ENCODE results near the gene PLCG1.

The PLCG1 gene

DNA sequence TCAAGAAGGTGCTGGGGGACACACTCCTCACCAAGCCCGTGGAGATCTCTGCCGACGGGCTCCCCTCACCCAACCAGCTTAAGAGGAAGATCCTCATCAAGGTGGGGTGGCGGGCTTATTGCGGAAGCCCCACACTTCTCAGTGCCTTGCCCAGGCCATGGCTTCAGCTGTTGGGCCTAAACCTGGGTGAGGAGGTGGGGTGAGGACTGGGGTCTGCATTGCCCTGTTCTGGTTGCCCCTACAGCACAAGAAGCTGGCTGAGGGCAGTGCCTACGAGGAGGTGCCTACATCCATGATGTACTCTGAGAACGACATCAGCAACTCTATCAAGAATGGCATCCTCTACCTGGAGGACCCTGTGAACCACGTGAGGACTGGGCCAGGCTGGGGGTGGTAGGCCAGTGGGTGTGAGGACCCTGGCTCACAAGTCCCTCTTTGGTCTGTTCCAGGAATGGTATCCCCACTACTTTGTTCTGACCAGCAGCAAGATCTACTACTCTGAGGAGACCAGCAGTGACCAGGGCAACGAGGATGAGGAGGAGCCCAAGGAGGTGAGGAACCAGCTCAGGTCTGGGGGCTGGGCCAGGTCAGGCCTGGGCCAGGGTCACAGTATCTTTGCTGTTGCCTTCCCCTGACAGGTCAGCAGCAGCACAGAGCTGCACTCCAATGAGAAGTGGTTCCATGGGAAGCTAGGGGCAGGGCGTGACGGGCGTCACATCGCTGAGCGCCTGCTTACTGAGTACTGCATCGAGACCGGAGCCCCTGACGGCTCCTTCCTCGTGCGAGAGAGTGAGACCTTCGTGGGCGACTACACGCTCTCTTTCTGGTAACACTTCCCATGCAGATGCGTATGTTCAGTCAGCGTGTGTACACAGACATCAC is 27.9 kb downstream of the PLCG1 start:
- H3K27ac ChIP-seq = no peak overlapping the region
- no peak for DNase-seq (ENCODE audit: low read depth, low spot score)

DNA sequence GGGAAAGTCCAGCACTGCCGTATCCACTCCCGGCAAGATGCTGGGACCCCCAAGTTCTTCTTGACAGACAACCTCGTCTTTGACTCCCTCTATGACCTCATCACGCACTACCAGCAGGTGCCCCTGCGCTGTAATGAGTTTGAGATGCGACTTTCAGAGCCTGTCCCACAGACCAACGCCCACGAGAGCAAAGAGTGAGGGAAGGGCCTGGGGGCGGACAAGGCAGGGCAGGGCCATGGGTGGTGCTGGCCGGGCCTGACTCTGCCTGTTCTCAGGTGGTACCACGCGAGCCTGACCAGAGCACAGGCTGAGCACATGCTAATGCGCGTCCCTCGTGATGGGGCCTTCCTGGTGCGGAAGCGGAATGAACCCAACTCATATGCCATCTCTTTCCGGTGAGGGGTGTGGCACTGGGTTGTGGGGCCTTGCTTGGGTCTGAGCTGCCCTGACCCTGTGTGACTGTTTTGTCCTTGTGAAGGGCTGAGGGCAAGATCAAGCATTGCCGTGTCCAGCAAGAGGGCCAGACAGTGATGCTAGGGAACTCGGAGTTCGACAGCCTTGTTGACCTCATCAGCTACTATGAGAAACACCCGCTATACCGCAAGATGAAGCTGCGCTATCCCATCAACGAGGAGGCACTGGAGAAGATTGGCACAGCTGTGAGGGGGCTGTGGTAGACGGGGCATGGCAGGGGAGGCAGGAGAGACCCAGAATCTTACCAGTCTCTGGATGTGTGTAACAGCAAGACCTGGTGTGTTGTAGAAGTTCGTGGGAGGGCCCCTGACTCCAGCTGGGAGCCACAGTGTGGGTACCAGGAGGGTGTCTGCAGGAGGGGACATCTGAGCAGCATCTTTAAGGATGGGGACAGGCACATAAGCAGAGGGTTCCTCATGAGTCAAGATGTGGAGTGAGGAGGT is 29.1 kb downstream of the PLCG1 start:
- no peak overlapping the region for H3K27ac ChIP-seq
- DNase-seq (ENCODE audit: low read depth, low spot score) = no peak

DNA sequence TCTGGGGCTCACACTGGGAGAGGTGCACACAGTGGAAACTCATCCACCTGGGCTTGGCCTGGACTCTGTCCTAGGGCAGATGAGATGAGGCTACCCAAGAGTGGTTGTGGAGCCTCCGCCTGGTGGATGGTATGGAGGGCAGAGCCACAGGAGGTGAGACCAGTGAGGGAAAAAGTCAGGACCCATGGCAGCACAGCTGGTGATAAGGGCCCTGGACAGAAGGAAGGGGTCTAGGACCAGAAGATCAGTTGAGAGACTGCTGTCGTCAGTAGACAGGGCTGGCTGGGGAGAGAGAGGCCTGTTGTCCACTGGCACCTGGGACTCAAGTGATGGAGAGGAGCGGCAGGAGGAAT is 29.8 kb downstream of the PLCG1 start:
- DNase-seq (ENCODE audit: low read depth, low spot score) = no peak
- H3K27ac ChIP-seq = no peak overlapping the region

DNA sequence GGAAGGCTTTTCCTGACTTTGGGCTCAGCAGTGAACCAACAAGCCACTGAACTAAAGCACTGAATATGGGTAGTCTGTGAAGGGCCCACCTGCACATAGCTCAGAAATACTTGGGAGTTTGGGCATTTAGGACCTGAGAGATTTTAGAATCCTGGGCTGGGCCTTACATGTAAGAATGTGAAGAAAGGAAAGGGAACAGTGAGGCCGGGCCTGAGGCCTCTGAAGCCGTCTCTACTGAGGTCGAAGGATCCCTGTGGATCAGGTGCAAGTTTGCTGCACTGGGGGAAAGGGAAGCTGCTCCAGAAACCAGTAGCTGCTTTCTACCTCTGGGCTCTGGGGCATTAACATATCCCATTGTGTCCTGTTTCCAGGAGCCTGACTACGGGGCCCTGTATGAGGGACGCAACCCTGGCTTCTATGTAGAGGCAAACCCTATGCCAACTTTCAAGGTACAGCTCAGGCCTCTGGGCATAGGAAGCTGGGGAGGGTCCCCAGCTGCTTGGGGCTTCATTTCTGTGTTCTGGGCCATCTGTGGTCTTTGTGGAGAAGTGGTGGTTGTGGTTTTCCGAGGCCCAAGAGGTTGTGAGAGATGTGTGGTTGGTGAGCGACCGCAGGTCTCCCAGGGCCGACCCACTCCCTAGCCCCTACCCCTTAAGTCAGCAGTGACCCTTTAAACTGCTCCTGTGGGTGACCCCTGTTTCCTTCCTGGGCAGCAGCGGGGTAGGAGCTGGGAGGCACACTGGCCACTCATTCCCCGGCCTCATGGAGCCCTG is 30.3 kb downstream of the PLCG1 start:
- no peak overlapping the region for H3K27ac ChIP-seq
- no peak for DNase-seq (ENCODE audit: low read depth, low spot score)

DNA sequence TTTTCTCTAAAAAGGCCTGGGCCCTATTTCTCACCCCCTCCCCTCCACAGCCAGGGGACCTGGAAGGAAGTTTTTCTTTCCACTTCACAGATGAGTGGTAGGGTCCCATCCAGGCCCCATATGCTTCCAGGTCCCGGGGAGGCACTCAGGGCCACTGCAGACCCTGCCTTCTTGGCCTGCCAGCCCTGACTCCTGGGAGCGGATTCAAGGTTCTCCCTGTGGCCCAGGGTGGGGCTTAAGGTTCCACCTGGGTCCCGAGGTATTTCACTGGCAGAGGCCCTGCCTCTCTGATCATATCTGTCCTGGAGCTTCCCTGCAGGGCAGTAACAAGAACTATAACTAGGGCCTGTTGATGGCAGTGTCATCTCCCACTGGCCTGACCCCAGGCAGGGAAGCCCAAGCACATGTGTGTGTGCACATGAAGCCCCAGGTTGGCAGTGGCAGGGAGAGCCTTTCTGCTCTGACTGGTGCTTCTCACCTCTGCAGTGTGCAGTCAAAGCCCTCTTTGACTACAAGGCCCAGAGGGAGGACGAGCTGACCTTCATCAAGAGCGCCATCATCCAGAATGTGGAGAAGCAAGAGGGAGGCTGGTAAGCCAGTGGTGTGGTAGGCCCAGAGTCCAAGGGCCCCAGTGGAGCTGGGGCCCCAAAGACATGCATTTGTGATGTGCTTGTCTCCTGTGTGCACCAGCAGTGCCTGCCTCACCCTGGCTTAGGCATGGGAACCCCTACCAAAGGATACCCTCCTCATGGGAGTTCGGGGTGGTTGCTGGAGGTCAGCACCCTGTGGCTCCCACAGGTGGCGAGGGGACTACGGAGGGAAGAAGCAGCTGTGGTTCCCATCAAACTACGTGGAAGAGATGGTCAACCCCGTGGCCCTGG is 31.2 kb downstream of the PLCG1 start:
- DNase-seq (ENCODE audit: low read depth, low spot score) = no peak
- H3K27ac ChIP-seq = no peak overlapping the region

DNA sequence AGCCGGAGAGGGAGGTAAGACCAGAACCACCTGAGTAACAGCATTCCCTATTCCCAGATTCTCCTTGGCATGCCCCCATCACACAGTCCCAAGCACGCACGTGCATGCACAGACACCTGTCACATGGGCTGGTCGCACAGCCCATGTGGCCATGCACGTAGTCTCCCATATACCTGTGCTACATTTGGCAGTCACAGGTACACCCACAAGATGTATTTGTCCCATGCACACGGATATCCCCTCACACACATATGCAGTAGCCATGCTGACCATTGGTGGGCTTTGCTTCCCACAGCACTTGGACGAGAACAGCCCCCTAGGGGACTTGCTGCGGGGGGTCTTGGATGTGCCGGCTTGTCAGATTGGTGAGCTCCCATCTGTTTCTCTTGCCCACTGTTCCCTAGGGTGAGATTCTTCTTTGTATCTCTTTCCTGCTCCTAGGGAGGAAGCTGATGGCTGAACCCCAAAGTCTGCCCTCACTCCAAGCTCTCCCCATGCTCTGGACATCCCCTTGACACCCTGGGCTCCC is 31.9 kb downstream of the PLCG1 start:
- DNase-seq (ENCODE audit: low read depth, low spot score) = no peak
- H3K27ac ChIP-seq = no peak overlapping the region

DNA sequence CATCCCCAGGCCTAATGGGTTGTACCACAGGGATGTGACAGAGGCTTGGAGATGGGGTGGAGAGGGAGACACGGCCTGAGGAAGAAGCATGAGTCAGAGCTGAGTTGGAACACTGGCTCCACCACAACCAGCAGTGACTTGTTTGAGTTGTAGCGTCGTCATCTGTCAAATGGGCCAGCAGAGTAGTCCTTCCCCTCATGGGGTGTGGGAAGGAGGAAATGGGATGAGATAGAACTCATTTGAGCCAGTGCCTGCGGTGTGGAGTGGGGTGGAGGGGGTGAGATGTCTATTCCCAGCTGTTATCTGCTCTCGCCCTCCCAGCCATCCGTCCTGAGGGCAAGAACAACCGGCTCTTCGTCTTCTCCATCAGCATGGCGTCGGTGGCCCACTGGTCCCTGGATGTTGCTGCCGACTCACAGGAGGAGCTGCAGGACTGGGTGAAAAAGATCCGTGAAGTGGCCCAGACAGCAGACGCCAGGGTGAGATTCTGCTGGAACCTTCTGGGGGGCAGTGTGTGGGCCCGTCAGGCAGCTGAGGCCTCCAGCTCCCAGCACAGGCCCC is 32.5 kb downstream of the PLCG1 start:
- peak overlapping the region; percentile 31 for H3K27ac ChIP-seq
- peak; percentile 73 for DNase-seq (ENCODE audit: low read depth, low spot score)

DNA sequence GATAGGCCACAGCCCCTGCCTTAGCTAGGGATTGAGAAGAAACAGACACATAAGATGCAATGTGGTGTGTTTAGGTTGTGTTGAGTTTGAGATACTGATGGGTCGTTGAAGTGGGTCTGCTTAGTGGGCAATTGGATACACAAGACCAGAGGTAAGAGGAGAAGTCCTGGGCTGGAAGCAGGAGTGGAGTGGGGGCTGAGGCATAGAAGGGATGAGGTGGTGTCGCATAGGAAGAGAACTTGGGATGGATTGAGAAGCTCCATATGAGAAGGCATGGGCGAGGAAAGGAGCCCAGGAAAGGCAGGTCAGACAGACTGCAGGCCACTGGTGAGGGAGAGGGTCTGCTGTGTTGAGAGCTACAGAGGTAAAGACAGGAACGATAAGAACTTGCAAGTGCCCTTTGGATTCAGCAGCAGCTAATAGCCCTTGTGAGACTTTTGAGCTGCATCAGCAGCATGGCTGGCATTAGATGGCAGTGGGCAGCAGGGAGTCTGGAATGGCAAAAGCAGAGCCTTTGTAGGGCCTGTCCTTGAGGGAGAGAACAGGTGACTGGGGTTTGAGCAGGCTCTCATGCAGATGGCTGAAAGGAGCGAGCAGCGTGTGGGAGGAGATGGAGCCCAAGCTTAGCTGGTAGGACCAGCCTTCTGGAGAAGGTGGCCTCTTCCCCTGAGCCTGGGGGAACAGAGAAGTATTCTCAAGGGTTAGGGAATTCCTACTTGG is 33.2 kb downstream of the PLCG1 start:
- H3K27ac ChIP-seq = peak overlapping the region; percentile 31
- DNase-seq (ENCODE audit: low read depth, low spot score) = no peak

DNA sequence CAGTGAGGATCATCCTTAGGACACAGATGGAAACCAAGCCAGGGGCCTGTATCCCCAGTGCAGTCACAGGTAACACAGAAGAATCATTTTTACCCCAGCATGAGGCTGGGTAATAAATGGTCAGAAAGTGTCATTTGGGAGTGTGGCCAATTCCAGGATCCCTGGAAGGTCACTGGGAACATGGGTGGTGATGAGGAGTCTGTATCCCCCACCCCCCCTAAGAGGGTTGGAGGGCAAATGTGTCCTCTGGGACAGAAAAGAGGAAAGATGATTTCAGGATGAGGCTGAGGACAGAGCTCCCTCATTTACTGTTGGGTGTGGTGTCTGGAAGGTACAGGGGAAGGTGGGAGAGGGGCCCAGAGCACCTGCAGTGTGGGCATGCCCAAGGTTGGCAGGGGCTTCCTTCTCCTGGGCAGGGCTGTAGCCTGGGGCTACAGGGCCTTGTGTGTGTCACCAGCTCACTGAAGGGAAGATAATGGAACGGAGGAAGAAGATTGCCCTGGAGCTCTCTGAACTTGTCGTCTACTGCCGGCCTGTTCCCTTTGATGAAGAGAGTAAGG is 34.5 kb downstream of the PLCG1 start:
- peak overlapping the region; percentile 16 for H3K27ac ChIP-seq
- DNase-seq (ENCODE audit: low read depth, low spot score) = no peak

DNA sequence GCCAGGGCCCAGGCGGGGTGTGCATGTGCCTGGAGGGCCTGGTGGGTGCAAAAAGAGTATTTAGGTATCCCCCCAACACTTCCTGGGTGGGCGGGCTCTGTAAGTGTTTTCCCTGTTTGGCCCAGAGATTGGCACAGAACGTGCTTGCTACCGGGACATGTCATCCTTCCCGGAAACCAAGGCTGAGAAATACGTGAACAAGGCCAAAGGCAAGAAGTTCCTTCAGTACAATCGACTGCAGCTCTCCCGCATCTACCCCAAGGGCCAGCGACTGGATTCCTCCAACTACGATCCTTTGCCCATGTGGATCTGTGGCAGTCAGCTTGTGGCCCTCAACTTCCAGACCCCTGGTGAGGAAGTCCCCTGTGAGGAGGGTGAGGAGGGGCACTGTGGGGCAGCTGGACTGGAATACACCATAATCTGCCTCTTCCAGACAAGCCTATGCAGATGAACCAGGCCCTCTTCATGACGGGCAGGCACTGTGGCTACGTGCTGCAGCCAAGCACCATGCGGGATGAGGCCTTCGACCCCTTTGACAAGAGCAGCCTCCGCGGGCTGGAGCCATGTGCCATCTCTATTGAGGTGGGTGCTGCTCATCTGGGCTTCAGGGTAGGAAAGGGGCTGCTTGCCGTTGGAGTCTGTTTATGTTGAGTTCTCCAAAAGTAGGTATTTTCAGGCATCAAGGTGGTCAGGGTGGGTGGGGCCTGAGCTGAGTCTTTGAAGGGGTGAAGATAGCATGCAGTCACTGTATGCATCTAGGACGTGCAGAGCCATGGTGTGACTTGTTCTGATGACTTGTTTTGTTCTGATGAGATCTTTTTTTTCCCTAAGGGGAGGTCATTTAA is 35.2 kb downstream of the PLCG1 start:
- no peak for DNase-seq (ENCODE audit: low read depth, low spot score)
- peak overlapping the region; percentile 16 for H3K27ac ChIP-seq

DNA sequence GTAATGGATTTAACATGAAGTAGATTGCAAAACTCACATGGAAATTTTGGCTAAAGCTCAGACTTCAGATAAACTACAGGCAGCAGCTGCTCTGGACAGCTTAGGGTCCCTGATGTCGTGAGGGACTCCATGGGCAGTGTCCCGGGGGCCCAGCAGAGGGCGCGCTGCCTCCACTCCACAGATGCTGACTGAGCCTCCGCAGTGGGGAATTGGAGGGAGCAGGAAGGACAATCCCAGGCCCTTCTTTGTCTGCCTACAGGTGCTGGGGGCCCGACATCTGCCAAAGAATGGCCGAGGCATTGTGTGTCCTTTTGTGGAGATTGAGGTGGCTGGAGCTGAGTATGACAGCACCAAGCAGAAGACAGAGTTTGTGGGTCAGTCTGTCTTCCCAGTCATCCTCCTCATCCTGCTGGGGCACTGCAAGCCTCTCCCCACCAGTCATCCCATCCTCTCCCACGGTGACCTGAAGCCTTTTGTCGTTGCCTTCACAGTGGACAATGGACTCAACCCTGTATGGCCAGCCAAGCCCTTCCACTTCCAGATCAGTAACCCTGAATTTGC is 35.9 kb downstream of the PLCG1 start:
- DNase-seq (ENCODE audit: low read depth, low spot score) = no peak
- no peak overlapping the region for H3K27ac ChIP-seq

DNA sequence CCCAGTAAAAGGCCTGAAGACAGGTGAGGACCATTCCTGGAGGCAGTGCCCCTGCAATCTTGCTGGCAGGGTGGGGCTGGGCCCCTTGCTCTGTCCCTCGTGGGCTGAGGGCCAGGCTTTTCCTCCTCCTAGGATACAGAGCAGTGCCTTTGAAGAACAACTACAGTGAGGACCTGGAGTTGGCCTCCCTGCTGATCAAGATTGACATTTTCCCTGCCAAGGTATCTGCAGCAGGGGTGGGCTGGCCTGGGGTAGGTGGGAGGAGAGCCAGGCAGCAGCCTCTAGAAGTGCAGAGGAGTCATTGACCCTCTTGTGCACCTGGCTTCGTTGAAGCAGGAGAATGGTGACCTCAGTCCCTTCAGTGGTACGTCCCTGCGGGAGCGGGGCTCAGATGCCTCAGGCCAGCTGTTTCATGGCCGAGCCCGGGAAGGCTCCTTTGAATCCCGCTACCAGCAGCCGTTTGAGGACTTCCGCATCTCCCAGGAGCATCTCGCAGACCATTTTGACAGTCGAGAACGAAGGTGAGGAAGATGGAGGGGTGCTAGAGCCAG is 36.5 kb downstream of the PLCG1 start:
- DNase-seq (ENCODE audit: low read depth, low spot score) = no peak
- H3K27ac ChIP-seq = no peak overlapping the region

DNA sequence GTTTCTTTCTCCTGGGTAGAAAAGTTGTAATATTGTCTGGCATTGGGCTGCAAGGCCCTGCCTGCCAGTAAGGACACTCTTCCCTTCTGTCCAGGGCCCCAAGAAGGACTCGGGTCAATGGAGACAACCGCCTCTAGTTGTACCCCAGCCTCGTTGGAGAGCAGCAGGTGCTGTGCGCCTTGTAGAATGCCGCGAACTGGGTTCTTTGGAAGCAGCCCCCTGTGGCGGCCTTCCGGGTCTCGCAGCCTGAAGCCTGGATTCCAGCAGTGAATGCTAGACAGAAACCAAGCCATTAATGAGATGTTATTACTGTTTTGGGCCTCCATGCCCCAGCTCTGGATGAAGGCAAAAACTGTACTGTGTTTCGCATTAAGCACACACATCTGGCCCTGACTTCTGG is 37.0 kb downstream of the PLCG1 start:
- no peak for DNase-seq (ENCODE audit: low read depth, low spot score)
- no peak overlapping the region for H3K27ac ChIP-seq

DNA sequence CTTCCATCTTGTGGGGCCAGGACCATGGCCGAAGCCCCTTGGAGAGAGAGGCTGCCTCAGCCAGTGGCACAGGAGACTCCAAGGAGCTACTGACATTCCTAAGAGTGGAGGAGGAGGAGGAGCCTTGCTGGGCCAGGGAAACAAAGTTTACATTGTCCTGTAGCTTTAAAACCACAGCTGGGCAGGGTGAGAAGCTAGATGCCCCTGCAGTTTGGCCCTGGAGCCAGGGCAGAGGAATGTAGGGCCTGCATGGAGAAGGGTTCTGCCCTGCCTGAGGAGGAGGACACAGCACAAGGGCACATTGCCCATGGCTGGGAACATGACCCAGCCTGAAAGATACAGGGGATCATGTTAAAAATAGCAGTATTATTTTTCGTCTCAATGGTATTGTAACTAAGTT is 37.4 kb downstream of the PLCG1 start:
- no peak for DNase-seq (ENCODE audit: low read depth, low spot score)
- H3K27ac ChIP-seq = no peak overlapping the region

DNA sequence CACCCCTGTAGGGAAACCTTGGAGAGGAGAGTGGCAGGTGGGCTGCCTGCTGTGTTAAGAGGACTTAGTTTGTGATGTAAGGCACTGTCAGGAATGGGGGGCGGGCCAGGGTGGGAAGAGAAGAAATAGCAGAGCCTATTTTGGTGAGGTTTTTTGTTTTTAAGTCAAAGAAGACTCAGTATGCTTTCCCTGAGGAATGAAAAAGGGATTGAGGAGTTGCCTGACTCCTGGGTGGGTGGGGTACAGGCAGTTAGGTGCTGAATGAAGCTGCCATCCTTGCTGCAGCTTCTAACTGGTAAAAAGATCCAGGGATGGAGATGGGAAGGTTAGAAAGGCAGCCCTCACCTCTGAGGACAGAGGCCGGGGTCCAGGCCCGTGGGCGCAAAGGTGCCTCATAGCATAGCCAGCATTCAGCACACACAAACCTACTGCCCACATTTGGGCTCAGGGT is 37.9 kb downstream of the PLCG1 start:
- H3K27ac ChIP-seq = no peak overlapping the region
- no peak for DNase-seq (ENCODE audit: low read depth, low spot score)

DNA sequence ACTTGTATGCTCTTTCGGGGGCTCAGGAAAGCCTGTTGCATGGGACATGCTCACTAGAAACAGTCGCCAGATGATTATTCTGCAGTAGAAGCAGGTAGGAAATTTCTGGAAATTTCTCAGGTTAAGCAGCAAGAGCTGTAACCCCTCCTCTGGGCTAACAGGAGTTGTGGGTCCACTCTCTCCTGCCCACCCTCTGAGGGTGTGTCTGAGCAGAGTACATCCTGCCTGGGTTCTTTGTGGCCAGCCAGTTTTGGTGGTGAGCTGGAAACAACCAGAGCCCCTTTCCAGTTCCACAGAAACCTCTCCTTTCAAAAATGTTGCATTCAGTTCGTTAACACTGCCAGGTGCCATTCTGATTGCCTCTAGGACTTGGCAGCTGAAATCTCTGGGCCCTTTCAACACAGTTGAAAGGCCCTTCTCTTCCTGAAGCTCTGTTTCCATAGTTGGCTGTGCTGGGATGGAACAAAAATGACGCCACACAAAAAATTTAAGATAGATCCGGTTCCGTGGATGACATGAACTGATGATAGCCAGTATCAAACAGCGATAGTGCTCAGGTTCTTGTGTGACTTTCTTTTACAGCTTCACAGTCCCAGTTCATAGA is 38.5 kb downstream of the PLCG1 start:
- H3K27ac ChIP-seq = no peak overlapping the region
- DNase-seq (ENCODE audit: low read depth, low spot score) = no peak
